Stimulated activated naive CD8-positive, alpha-beta T cell treated with anti-CD3 and anti-CD28 coated beads, Interleukin-15, Interleukin-2, amounts not matched to agents 100 U/mL and 50 U/mL, for 24 hours (primary cell): ENCODE data around the gene H6PD.

Source experiments
- ATAC-seq: fragments of 150-1000 bp; cut with Tn5 transposase; one replicate; pipeline ENCODE4 v1.10.0; 2021
- DNase-seq: peaks from one replicate; pipeline ENCODE4 v3.0.0; 2021

The H6PD gene

DNA sequence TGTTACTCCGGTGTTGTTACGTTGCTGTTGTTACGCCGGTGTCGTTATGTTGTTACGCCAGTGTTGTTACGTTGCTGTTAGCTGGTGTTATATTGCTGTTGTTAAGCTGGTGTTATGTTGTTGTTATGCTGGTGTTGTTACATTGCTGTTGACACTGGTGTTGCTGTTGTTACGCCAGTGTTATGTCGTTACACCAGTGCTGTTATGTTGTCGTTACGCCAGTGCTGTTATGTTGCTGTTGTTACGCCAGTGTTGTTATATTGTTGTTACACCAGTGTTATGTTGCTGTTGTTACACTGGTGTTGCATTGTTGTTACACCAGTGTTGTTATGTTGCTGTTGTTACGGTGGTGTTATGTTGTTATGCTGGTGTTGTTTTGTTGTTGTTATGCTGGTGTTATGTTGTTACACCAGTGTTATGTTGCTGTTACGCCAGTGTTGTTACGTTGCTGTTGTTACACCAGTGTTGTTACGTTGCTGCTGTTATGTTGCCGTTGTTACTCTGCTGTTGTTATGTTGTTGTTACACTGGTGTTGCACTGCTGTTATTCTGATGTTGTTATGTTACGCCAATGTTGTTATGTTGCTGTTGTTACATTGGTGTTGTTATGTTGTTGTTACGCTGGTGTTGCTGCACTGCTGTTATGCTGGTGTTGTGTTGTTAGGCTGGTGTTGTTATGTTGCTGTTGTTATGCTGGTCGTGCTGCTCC is 25.6 kb downstream of the H6PD start:
- DNase-seq, result no peak
- ATAC-seq, result no peak

DNA sequence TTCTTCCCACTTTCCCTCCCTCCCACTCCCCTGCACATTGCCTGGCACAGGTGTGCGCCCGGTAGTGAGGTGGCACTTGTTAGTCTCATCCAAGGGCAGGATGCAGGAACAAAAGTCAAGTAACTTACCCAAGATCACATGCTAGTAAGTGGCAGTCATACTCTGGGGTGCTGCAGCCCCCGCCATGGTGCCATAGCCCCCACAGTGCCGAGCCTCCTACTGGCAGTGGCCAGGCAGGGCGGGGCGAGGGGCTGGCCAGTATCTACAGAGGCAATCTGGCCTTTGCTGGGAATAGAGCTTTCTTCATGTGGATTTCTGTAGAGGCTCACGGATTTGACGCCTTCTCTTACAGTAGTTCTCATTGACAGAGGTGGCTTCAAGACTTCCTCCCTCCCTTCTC is 26.9 kb downstream of the H6PD start:
- DNase-seq, result no peak
- no peak for ATAC-seq

DNA sequence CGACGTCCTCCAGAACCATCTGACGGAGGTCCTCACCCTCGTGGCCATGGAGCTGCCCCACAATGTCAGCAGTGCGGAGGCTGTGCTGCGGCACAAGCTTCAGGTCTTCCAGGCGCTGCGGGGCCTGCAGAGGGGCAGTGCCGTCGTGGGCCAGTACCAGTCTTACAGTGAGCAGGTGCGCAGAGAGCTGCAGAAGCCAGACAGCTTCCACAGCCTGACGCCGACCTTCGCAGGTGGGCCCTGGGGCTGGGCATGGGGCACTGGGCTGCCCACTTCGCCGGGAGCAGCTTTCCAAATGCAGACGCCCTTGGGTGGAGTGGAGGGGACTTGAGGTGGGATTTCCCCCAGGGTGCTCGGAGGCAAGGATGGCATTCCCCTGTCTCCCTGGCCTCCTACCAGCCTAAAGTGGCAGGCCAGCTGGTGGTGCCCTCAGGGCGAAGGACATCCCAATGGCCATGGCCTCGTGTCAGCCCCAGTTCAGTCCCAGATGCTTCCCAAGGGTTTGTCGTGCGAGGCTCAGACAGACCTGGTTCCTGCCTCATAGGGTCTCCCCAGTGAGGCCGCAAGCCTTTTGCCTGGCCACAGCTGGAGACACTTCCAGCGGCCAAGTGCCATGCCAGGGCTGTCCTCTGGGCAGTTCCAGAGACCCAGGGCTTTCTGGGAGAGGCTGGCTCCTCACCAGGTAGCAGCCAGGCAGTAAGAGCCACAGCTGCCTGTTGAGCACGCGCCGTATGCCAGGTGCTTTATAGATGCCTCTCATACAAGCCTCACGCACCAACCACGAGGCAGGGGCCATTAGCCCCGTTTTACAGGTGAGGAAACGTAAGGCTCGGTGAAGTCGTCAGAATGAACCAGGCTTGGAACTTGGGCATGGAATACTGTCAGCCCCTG is 27.8 kb downstream of the H6PD start:
- no peak for ATAC-seq
- DNase-seq, result no peak

DNA sequence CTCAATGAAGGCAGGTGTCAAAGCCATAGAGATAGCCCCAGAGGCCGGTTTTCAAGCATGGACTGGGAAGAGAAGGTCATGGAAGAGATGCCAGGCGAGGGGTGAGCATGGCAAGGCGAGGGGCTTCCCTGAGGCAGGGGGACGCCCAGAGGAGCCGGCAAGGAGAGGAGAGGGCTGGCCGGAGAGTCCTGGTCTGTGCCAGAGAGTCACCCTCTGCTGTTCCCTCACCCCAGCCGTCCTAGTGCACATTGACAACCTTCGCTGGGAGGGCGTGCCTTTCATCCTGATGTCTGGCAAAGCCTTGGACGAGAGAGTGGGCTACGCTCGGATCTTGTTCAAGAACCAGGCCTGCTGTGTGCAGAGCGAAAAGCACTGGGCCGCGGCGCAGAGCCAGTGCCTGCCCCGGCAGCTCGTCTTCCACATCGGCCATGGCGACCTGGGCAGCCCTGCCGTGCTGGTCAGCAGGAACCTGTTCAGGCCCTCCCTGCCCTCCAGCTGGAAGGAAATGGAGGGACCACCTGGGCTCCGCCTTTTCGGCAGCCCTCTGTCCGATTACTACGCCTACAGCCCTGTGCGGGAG is 28.8 kb downstream of the H6PD start:
- ATAC-seq, result peak; percentile 8

DNA sequence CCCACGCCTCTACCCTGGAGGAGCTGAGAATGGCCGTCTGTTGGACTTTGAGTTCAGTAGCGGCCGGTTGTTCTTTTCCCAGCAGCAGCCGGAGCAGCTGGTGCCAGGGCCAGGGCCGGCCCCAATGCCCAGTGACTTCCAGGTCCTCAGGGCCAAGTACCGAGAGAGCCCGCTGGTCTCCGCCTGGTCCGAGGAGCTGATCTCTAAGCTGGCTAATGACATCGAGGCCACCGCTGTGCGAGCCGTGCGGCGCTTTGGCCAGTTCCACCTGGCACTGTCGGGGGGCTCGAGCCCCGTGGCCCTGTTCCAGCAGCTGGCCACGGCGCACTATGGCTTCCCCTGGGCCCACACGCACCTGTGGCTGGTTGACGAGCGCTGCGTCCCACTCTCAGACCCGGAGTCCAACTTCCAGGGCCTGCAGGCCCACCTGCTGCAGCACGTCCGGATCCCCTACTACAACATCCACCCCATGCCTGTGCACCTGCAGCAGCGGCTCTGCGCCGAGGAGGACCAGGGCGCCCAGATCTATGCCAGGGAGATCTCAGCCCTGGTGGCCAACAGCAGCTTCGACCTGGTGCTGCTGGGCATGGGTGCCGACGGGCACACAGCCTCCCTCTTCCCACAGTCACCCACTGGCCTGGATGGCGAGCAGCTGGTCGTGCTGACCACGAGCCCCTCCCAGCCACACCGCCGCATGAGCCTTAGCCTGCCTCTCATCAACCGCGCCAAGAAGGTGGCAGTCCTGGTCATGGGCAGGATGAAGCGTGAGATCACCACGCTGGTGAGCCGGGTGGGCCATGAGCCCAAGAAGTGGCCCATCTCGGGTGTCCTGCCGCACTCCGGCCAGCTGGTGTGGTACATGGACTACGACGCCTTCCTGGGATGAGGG is 29.7 kb downstream of the H6PD start:
- ATAC-seq (no peak), DNase-seq (no peak)

More for the DNA sequence above, 28.8 kb downstream of the H6PD start:
- DNase-seq, result no peak

DNA sequence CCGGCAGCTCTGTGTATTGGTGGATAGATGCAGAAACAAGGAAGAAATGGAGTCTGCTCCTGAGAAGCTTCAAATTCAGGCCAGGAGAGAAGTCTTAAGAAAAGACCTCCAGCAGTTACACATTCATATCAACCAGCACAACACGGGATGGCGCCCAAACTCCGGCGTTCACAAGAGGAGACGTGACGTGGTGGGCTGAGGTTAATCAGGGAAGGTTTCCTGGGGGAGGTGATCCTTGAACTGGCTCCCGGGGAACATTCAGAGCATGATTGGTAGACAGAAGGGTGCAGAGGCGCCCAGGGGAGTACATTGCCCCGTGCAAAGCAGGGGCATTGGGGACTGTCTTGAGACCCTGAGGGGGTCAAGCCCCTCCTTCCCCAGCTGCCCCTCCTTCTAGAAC is 30.5 kb downstream of the H6PD start:
- no peak for ATAC-seq

DNA sequence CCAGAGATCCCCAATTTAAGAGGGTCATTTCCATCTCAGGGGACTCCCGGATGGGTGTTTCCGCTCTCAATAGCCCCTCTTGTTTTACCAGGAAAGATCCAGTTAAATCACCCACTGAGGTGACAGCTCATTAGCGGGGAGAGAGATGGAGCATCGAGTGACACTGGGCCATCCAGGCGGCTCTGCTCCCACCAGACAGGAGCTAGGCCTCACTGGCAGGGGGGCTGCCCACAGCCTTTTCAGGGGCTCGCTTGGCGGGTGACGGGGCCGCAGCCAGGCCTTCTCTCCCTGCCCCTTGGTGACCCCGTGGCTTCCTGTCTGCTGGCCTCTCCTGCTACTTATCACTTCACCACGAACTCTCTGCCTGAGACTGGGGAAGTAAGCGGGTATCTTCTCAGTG is 31.4 kb downstream of the H6PD start:
- DNase-seq (no peak), ATAC-seq (no peak)

More for the DNA sequence above, 30.5 kb downstream of the H6PD start:
- DNase-seq, result no peak

DNA sequence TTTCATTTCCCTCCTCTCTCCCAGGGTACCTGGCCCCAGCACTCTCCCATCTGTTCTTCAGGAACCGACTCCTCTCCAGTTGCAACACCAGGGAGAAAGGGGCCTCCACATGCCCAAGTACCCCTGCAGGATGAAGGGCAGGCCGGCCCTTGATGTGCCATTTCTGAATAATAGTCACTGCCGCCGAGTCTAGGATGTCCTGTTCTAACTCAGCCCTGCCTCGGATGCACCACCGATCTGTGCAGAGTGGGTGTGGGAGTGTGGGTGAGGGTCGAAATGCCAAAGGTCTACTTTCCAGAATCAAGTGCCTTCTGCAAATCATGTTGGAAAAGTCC is 32.7 kb downstream of the H6PD start:
- DNase-seq, result no peak
- peak; percentile 6 for ATAC-seq

DNA sequence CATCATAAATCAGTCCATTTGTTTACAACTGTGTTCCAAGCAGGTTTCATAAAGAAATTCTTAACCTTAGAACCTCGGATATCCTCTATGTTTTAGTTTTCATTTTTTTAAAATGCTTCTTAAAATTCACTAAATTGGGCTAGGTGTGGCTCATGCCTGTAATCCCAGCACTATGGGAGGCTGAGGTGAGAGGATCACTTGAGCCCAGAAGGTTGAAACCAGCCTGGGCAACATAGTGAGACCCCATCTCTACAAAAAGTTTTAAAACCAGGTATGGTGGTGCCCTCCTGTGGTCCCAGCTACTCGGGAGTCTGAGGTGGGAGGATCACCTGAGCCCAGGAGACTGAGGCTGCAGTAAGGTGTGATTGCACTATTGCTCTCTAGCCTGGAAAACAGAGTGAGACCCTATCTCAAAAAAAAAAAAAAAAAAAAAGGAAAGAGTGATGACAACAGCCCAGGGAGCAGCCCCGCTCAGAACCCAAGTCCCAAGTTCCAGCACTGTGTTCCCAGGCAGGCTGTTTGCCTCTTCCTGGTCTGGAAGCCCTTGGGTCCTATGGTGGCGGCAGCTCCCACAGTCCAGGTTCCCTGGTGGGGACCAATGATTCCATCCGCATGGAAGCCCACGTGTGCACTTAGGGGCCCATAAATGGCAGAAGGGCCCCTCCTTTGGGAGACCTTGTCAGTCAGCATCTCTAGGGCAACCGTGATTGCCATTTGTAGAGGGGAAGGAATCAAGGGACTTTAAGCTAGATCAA is 33.4 kb downstream of the H6PD start:
- ATAC-seq, result no peak
- DNase-seq, result no peak

DNA sequence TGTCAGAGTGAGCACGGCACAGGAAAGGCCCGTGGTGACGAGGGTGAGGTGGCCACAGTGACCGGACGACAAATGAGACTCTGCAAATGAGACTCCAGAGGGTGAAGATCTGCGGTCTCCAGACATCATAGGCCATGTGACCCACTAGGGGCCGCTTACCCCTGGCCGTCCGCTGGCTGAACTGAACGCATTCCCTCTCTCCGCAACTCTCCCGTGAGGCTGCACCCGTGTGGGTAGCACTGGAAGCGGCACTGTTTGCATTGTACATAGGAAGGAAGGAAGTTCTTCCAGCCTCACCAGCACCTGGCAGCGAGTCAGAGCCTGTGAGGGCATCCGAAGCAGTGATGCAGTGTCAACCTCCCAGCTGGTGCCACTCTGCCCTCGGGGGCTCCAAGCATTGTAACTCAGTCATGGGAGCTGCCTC is 34.5 kb downstream of the H6PD start:
- DNase-seq (no peak), ATAC-seq (no peak)

DNA sequence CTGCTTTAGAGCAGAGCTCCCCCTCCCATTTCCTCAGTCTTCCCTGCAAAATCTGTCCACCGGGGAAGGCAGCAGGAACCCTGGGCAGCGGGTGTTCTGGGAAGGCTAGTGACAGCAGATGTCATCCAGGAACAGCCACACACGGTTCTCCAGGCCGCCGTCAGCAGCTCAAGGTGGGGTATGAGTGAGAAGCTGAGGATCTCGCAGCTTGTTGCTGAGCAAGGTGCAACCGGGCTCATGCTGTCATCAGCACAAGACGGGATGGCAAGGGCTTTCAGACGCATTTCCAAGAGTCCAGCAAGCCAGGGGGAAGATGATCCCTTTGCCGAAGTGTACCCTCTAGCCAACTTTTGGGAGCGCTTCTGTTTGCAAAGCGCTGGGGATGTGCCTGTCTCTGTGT is 35.1 kb downstream of the H6PD start:
- ATAC-seq, result no peak

DNA sequence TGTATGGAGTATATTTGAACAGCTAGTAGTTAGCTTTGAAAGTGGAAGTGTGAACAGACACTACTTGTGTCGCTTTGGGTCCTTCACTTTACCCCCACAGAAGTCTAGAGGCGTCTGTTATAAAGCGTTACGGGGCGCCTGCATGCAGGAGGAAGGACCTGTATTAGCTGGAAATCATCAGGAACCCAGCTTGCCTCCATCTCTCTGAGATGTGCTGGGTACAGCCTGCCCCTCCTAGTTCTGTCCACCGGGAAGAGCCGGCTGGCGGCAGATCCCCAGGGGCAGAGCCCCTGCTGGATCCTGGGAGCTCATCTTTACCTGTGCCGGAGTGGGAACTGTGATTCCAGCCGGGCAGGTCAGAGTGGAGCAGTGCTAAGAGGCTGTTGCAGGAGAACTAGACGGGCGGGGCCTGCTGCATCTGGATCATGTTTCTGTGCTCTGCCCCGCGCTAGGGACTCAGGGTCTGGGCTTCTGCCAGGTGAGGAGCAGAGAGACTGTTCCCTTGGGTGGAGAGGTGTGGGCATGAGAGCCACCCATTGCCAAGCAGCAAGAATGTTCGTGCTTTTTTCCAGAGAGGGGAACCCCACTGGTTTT is 35.8 kb downstream of the H6PD start:
- ATAC-seq (no peak), DNase-seq (no peak)

More for the DNA sequence above, 35.1 kb downstream of the H6PD start:
- no peak for DNase-seq

DNA sequence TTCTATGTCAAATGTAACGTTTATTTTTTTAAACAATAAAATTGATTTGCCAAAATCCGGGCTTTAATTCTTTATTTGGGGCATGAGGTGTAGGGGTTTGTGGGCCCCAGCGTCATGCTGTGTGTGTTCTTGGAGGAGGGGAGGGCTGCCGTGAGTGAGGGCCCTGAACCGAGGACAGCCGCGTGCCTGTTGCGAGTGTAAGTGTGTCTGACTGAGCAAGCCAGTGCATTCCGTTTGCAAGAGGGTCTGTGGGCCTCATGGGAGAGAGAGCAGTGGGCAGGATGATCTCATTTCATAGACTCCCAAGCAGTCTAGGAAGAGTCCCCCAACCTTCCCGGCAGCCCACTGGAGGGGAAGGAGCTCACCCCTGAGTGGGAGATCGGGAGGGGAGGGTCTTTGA is 36.7 kb downstream of the H6PD start:
- ATAC-seq, result no peak
- DNase-seq, result no peak

DNA sequence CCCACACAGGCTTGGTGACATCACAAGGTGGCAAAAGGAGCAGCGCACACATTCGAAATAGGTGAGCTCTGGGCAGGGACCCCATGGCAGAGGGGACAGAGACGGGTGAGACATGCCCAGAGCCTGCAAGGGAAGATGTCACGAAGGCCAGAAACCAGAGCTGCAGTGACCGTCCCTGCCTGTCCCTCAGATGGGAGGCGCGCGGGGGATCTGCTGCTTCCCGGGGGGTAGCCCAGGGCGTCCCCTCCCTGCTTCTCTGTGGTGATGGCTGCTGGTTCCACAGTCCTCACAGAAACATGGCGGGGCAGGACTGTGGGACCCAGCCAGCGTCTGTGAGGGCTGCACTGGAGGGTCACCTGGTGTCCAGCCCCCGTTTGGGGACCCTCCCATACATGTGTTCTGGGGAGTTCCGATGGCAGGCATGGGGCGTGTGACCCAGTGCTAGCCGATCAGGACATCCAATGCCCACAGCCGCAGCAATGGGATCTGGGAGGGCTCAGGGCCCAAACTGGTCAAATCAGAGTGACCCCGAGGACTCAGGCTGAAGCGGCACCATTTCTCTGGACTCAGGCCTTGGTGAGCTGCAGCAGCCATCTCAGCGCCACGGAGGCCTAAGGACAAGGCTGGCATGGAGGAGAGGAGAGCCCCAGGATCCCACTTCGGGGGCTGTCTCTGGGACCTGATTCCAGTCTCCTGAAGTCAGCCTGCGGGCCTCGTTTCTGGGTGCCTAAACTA is 37.5 kb downstream of the H6PD start:
- no peak for DNase-seq
- no peak for ATAC-seq

DNA sequence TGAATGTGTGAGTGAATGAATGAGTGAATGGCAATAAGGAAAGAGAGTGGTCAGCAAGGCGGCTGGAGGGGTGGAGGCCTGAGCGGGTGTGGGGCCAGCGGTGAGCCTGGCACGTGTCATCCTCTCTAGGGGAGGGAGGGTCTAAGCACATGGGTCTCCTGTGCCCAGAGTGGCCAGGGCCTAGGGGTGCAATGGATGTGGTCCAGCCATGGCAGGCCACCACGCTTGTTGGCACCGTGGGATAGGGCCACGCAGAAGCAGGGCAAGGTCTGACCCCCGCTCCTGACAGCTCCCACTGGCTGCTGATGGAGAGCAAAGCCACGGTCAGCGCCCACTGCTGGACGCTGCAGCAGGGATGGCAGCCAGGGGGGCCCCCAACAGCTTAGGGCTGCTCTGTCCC is 38.6 kb downstream of the H6PD start:
- DNase-seq (no peak), ATAC-seq (no peak)

DNA sequence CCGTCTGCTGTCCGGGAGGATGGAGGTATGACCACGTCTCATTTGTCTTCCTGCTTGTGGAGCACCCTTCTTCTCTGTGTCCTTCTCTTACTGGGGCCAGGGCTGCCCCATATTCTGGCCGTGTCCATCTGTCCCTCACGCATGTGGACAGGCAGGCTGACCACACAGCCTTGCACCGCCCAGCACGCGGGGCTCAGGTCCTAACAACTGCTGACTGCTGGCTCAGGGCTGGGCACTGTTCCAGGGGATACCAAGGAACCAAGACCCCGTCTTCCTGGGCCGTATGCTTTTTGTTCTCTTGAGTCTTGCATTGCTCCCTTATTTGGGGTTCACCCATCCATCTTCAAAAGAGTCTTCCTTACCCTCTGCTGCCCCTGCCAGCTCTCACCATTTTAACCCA is 40.6 kb downstream of the H6PD start:
- DNase-seq, result no peak
- ATAC-seq, result no peak

DNA sequence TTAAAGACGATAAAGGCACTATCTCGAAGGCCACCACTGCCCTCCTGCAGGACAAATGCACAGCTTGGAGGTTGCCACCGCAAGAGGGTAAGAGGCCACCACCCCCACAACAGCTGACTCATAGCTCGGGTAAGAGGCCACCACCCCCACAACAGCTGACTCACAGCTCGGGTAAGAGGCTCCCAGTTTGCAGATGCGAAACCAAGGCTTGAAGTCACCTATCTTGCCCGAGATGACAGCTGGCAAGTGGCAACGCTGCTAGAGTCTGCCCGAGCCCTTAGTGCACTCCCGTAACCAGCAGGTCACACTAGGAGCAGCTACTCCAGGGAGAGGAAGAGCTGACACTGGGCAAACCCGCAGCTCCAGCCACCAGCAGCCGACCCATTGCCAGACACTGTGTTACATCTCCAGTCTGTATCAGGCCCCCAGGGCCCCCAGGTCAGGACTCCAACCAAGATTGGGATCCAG is 41.0 kb downstream of the H6PD start:
- peak; percentile 71 for DNase-seq
- ATAC-seq, result peak; percentile 72

DNA sequence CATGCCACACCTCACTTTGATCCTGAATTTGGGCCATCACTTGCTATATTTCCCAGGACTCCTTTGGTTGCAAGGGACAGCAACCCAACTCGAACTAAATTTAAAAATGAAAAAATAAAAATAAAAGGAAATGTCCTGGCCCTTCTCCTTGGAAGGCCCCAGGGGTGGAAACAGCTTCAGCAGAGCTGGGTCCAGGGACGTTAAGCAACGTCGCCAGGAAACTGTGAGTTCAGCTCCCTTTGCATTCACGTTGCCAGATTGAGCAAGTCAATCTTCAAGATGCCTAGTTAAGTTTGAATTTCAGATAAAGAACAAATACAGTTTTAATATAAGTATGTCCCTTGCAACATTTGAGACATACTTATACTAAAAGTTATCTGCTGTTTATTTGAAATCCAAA is 43.5 kb downstream of the H6PD start:
- ATAC-seq, result no peak
- DNase-seq, result no peak

DNA sequence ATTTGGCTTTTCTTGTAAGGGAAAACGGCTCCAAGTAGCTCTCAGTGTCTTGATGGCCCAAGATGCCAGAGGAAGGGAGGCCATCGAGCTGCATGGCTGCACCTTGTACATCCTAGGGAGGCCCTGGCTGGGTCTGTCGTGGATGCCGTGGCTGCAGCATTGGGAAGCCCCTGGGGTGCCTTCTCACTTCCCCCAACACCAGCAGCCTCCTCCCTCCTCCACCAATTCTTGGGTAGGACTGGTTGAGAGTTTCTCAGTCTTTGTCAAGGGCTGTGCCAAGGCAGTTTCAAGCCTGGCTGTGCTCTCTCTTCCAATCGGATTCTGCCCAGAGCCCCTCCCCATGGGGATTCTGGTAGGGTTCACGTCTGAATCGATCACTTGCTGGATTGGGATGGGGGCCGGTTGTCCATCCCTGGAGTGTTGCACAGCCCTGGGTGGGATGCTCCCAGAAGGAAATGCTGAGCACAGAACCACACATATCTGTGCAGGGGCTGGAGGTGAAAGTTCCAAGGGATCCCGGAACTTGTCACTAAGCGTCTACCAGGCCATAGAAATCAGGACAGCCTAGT is 44.1 kb downstream of the H6PD start:
- DNase-seq (no peak), ATAC-seq (no peak)
